HUES6 (cell line): ENCODE results near the gene ASPA.
"Not testable (repeated sequence)": the region's sequence is repeated elsewhere in the genome, so short reads cannot be mapped to it uniquely, and the experiment has no call there.

Experiments used
- H3K27ac ChIP-seq: 2 replicates; pipeline ENCODE4 v1.7.0; 2013; ENCODE audit warnings: low read depth, mild to moderate bottlenecking, low read length, inconsistent platforms
- H3K27me3 ChIP-seq: 2 replicates; pipeline ENCODE4 v1.6.1; 2013; ENCODE audit warnings: low read length; ENCODE audit not compliant: control insufficient read depth, insufficient read depth
- H3K36me3 ChIP-seq: 2 replicates; pipeline ENCODE4 v1.6.1; 2013; ENCODE audit warnings: low read length; ENCODE audit not compliant: control insufficient read depth, insufficient read depth
- H3K4me1 ChIP-seq: 2 replicates; pipeline ENCODE4 v1.6.1; 2013; ENCODE audit warnings: low read length; ENCODE audit not compliant: control insufficient read depth, insufficient read depth
- H3K4me3 ChIP-seq: 2 replicates; pipeline ENCODE4 v1.5.1; 2013; ENCODE audit warnings: low read depth, low read length
- H3K9ac ChIP-seq: one replicate; pipeline ENCODE4 v1.6.1; 2013; ENCODE audit warnings: mild to moderate bottlenecking, low read length
- H3K9me3 ChIP-seq: 2 replicates; pipeline ENCODE4 v1.6.1; 2013; ENCODE audit warnings: low read depth, low read length; ENCODE audit not compliant: control insufficient read depth, insufficient read depth

Gene ASPA

GRCh38 chr17:3507071-3507470, 31.3 kb downstream of the ASPA start:
- Histone ChIP-seq H3K36me3 (no peaks in the 10 kb centered on the region), H3K27me3 (no peaks in the 10 kb centered on the region), H3K4me1 (peaks cover 10% of the 10 kb centered on the region), H3K9ac (no peak overlapping the region), H3K27ac (no peak overlapping the region), H3K4me3 (no peak overlapping the region), H3K9me3 (no peaks in the 10 kb centered on the region)

- H3K4me3 ChIP-seq: no peak overlapping the region
- no peaks in the 10 kb centered on the region for H3K27me3 ChIP-seq
- H3K27ac ChIP-seq: no peak overlapping the region
- H3K9me3 ChIP-seq: no peaks in the 10 kb centered on the region
- peaks cover 17% of the 10 kb centered on the region for H3K4me1 ChIP-seq
- no peaks in the 10 kb centered on the region for H3K36me3 ChIP-seq
- no peak overlapping the region for H3K9ac ChIP-seq
Observed at GRCh38 chr17:3507869-3508268, 32.1 kb downstream of the ASPA start.

- H3K27ac ChIP-seq: no peak overlapping the region
- peaks cover 25% of the 10 kb centered on the region for H3K4me1 ChIP-seq
Observed at GRCh38 chr17:3510090-3510489, 34.3 kb downstream of the ASPA start.

GRCh38 chr17:3511852-3512504, 36.2 kb downstream of the ASPA start:
- H3K27me3 ChIP-seq: no peaks in the 10 kb centered on the region
- H3K9me3 ChIP-seq: no peaks in the 10 kb centered on the region
- 0 out of 2 replicates have a peak, but pooled peaks cover 2% of the 10 kb centered on the region for H3K36me3 ChIP-seq

More at GRCh38 chr17:3510090-3510489, 34.3 kb downstream of the ASPA start:
- no peaks in the 10 kb centered on the region for H3K9me3 ChIP-seq
- H3K27me3 ChIP-seq: no peaks in the 10 kb centered on the region
- no peak overlapping the region for H3K9ac ChIP-seq
- H3K36me3 ChIP-seq: 0 out of 2 replicates have a peak, but pooled peaks cover 2% of the 10 kb centered on the region
- H3K4me3 ChIP-seq: no peak overlapping the region

GRCh38 chr17:3512505-3513171, 36.8 kb downstream of the ASPA start:
- H3K9ac ChIP-seq: no peak overlapping the region
- no peaks in the 10 kb centered on the region for H3K9me3 ChIP-seq
- H3K4me3 ChIP-seq: no peak overlapping the region
- H3K27ac ChIP-seq: no peak overlapping the region
- 0 out of 2 replicates have a peak, but pooled peaks cover 2% of the 10 kb centered on the region for H3K36me3 ChIP-seq
- H3K4me1 ChIP-seq: peaks cover 25% of the 10 kb centered on the region
- no peaks in the 10 kb centered on the region for H3K27me3 ChIP-seq

More at GRCh38 chr17:3511852-3512504, 36.2 kb downstream of the ASPA start:
- H3K9ac ChIP-seq: no peak overlapping the region
- H3K4me3 ChIP-seq: no peak overlapping the region
- H3K4me1 ChIP-seq: peaks cover 25% of the 10 kb centered on the region
- H3K27ac ChIP-seq: no peak overlapping the region

- no peak overlapping the region for H3K27ac ChIP-seq
- H3K4me3 ChIP-seq: no peak overlapping the region
Observed at GRCh38 chr17:3513305-3514035, 37.7 kb downstream of the ASPA start.

GRCh38 chr17:3514167-3514566, 38.4 kb downstream of the ASPA start:
- H3K27ac ChIP-seq, H3K27me3 ChIP-seq, H3K36me3 ChIP-seq, H3K9ac ChIP-seq, H3K9me3 ChIP-seq, H3K4me3 ChIP-seq: not testable (repeated sequence)
- H3K4me1 ChIP-seq: peaks cover 25% of the 10 kb centered on the region

More at GRCh38 chr17:3513305-3514035, 37.7 kb downstream of the ASPA start:
- Histone ChIP-seq H3K36me3 (0 out of 2 replicates have a peak, but pooled peaks cover 2% of the 10 kb centered on the region), H3K9ac (no peak overlapping the region), H3K27me3 (no peaks in the 10 kb centered on the region), H3K4me1 (peaks cover 25% of the 10 kb centered on the region), H3K9me3 (no peaks in the 10 kb centered on the region; the same call in 1 of the 2 replicates)

- Histone ChIP-seq H3K4me3 (no peak overlapping the region), H3K27me3 (no peaks in the 10 kb centered on the region), H3K36me3 (peaks cover 2% of the 10 kb centered on the region; the same call in 1 of the 2 replicates), H3K4me1 (peaks cover 25% of the 10 kb centered on the region), H3K9me3 (no peaks in the 10 kb centered on the region; the same call in 1 of the 2 replicates), H3K9ac (no peak overlapping the region), H3K27ac (no peak overlapping the region)
Observed at GRCh38 chr17:3514873-3515272, 39.1 kb downstream of the ASPA start.

GRCh38 chr17:3519472-3519871, 43.7 kb downstream of the ASPA start:
- not testable (repeated sequence) for H3K36me3 ChIP-seq, H3K4me3 ChIP-seq, H3K27ac ChIP-seq, H3K27me3 ChIP-seq, H3K9ac ChIP-seq, H3K9me3 ChIP-seq, H3K4me1 ChIP-seq

- no peaks in the 10 kb centered on the region for H3K27me3 ChIP-seq
- no peak overlapping the region for H3K4me3 ChIP-seq
- H3K4me1 ChIP-seq: peaks cover 9% of the 10 kb centered on the region; the same call in 1 of the 2 replicates
- H3K9me3 ChIP-seq: no peaks in the 10 kb centered on the region
- H3K27ac ChIP-seq: no peak overlapping the region
- H3K36me3 ChIP-seq: no peaks in the 10 kb centered on the region; the same call in 1 of the 2 replicates
- no peak overlapping the region for H3K9ac ChIP-seq
Observed at GRCh38 chr17:3524024-3524423, 48.2 kb downstream of the ASPA start.

GRCh38 chr17:3526491-3526890, 50.7 kb downstream of the ASPA start:
- no peak overlapping the region for H3K9ac ChIP-seq
- no peak overlapping the region for H3K27ac ChIP-seq
- no peaks in the 10 kb centered on the region for H3K9me3 ChIP-seq
- H3K27me3 ChIP-seq: no peaks in the 10 kb centered on the region
- H3K4me1 ChIP-seq: peaks cover 27% of the 10 kb centered on the region
- H3K4me3 ChIP-seq: no peak overlapping the region
- H3K36me3 ChIP-seq: no peaks in the 10 kb centered on the region
